KOPT-K1 (cell line): ENCODE data around the gene MBNL1.

ENCODE experiments used
- H3K27ac ChIP-seq: fragments of 200-600 bp; sonication (generic); 2 replicates; pipeline ENCODE4 v1.5.1; 2016; ENCODE audit warnings: antibody characterized with exemption, mild to moderate bottlenecking, low read depth, low read length; ENCODE audit not compliant: poor library complexity, severe bottlenecking
- H3K36me3 ChIP-seq: fragments of 200-600 bp; sonication (generic); 2 replicates; pipeline ENCODE4 v1.5.1; 2017; ENCODE audit warnings: antibody characterized with exemption, mild to moderate bottlenecking, low read length, moderate library complexity; ENCODE audit not compliant: insufficient read depth
- H3K9me3 ChIP-seq: fragments of 200-600 bp; sonication (generic); 2 replicates; pipeline ENCODE4 v1.5.1; 2017; ENCODE audit warnings: antibody characterized with exemption, low read length, mild to moderate bottlenecking; ENCODE audit not compliant: insufficient read depth, poor library complexity, severe bottlenecking

MBNL1 gene

GRCh38 chr3:152496286-152496685 is 227.6 kb downstream of the MBNL1 start:
- Histone ChIP-seq H3K36me3 (no peaks in the 10 kb centered on the region), H3K27ac (no peak overlapping the region), H3K9me3 (no peaks in the 10 kb centered on the region)

- no peaks in the 10 kb centered on the region for H3K36me3 ChIP-seq
- H3K27ac ChIP-seq: no peak overlapping the region
- H3K9me3 ChIP-seq: no peaks in the 10 kb centered on the region
These were observed 228.0 kb downstream of the MBNL1 start for GRCh38 chr3:152496716-152497115.

- Histone ChIP-seq H3K9me3 (no peaks in the 10 kb centered on the region), H3K27ac (no peak overlapping the region), H3K36me3 (no peaks in the 10 kb centered on the region)
These were observed 228.7 kb downstream of the MBNL1 start for GRCh38 chr3:152497457-152497856.

GRCh38 chr3:152497890-152498289 is 229.2 kb downstream of the MBNL1 start:
- no peak overlapping the region for H3K27ac ChIP-seq
- H3K9me3 ChIP-seq: no peaks in the 10 kb centered on the region
- no peaks in the 10 kb centered on the region for H3K36me3 ChIP-seq

- no peaks in the 10 kb centered on the region for H3K36me3 ChIP-seq
- no peak overlapping the region for H3K27ac ChIP-seq
- no peaks in the 10 kb centered on the region for H3K9me3 ChIP-seq
These were observed 231.2 kb downstream of the MBNL1 start for GRCh38 chr3:152499791-152500385.

- Histone ChIP-seq H3K9me3 (no peaks in the 10 kb centered on the region), H3K36me3 (no peaks in the 10 kb centered on the region), H3K27ac (no peak overlapping the region)
These were observed 237.2 kb downstream of the MBNL1 start for GRCh38 chr3:152505926-152506325.

- Histone ChIP-seq H3K36me3 (no peaks in the 10 kb centered on the region), H3K9me3 (no peaks in the 10 kb centered on the region), H3K27ac (no peak overlapping the region)
These were observed 240.0 kb downstream of the MBNL1 start for GRCh38 chr3:152508705-152509104.

GRCh38 chr3:152511904-152512303 is 243.2 kb downstream of the MBNL1 start:
- no peak overlapping the region for H3K27ac ChIP-seq
- H3K9me3 ChIP-seq: no peaks in the 10 kb centered on the region

GRCh38 chr3:152513301-152513960 is 244.7 kb downstream of the MBNL1 start:
- no peaks in the 10 kb centered on the region for H3K36me3 ChIP-seq
- no peaks in the 10 kb centered on the region for H3K9me3 ChIP-seq
- no peak overlapping the region for H3K27ac ChIP-seq

More at GRCh38 chr3:152511904-152512303, 243.2 kb downstream of the MBNL1 start:
- H3K36me3 ChIP-seq: no peaks in the 10 kb centered on the region
